Small intestine (tissue), 7 donors: ENCODE results near the gene DLG2. TPM values are rescaled to one million over a fixed set of nuclear protein-coding genes. Genes with fewer than 3 reads are reported as not detected.

Source experiments
- DNase-seq, 2 donors: peaks; one replicate each; pipeline versions ENCODE4 v3.0.0 to v3.0.0-alpha.2; 2013
- FAIRE-seq: peaks from 2 replicates; lab custom pipeline; 2012; peaks lifted over from hg19 to GRCh38; lab: Jason Lieb, UNC
- H3K27ac ChIP-seq, 3 donors: one replicate each; pipeline ENCODE4 v1.5.1; 2013; ENCODE audit warnings: low read length in 2 of 3, mild to moderate bottlenecking in 2 of 3, control low read depth in 1 of 3, inconsistent platforms in 1 of 3, low read depth in 1 of 3, moderate library complexity in 1 of 3
- H3K27me3 ChIP-seq, 3 donors: one replicate each; pipeline ENCODE4 v1.6.1; 2013; ENCODE audit warnings: low read length in 3 of 3, inconsistent platforms in 1 of 3; ENCODE audit not compliant: control insufficient read depth in 3 of 3, insufficient read depth in 3 of 3
- H3K36me3 ChIP-seq, 3 donors: one replicate each; pipeline ENCODE4 v1.6.1; 2013; ENCODE audit warnings: low read length in 3 of 3, inconsistent platforms in 1 of 3, low read depth in 1 of 3, mild to moderate bottlenecking in 1 of 3, moderate library complexity in 1 of 3; ENCODE audit not compliant: control insufficient read depth in 3 of 3, insufficient read depth in 2 of 3
- H3K4me1 ChIP-seq, 3 donors: one replicate each; pipeline ENCODE4 v1.6.1; 2013; ENCODE audit warnings: low read length in 2 of 3, inconsistent platforms in 1 of 3, low read depth in 1 of 3, mild to moderate bottlenecking in 1 of 3, moderate library complexity in 1 of 3; ENCODE audit not compliant: control insufficient read depth in 3 of 3, insufficient read depth in 2 of 3
- H3K4me3 ChIP-seq, 3 donors: one replicate each; pipeline ENCODE4 v1.5.1; 2013; ENCODE audit warnings: low read length in 3 of 3, control low read depth in 1 of 3, inconsistent platforms in 1 of 3, low read depth in 1 of 3, mild to moderate bottlenecking in 1 of 3, moderate library complexity in 1 of 3
- H3K9me3 ChIP-seq, 2 donors: one replicate each; pipeline ENCODE4 v1.6.1; 2013; ENCODE audit warnings: low read depth in 1 of 2, low read length in 1 of 2; ENCODE audit not compliant: control insufficient read depth in 2 of 2, insufficient read depth in 1 of 2
- WGBS, 3 donors: extraction: QIAGEN DNeasy Blood & Tissue Kit; methylation state at CpG; one replicate each; pipeline ENCODE4 v1.1.7; 2013; 5-methylcytosine and 5-hydroxymethylcytosine counted together
- polyA plus RNA-seq, 4 donors: library from polyadenylated mRNA; stranded (reverse) in 3 of 4; unstranded in 1 of 4; fragments of 200-250 nt in 3 of 4; fragments of 120-200 nt in 1 of 4; gene quantifications; one replicate each; pipeline versions ENCODE4 v1.2.1 to v1.2.3, GENCODE V29; 2013
- donor health status: healthy with polysubstance abuse.
- donor health status: control.
- donor health status: control.
- donor health status: Bipolar disorder and iron deficiency.
- donor health status: healthy.

DLG2 gene
- polyA plus RNA-seq, 4 donors: 0.22 to 1.6 (median 1.1) TPM

GRCh38 chr11:83521647-83522596 lies 2105.2 kb downstream of the DLG2 start:
- peak in 1 of 2 donors; percentile 49 for DNase-seq
- H3K36me3 ChIP-seq: no peaks in the 10 kb centered on the region
- no peaks in the 10 kb centered on the region for H3K4me1 ChIP-seq
- WGBS, 3 donors: 69 to 76% (median 70%) methylated on average over 8 of the region's 8 CpGs
- H3K4me3 ChIP-seq: no peak overlapping the region
- no peaks in the 10 kb centered on the region for H3K27me3 ChIP-seq
- no peak for FAIRE-seq
- H3K9me3 ChIP-seq: peaks cover 0 to 9% of the 10 kb centered on the region in 2 donors
- no peak overlapping the region for H3K27ac ChIP-seq

GRCh38 chr11:83520849-83521248 lies 2106.3 kb downstream of the DLG2 start:
- Histone ChIP-seq H3K27ac (no peak overlapping the region), H3K4me3 (no peak overlapping the region), H3K36me3 (no peaks in the 10 kb centered on the region), H3K4me1 (no peaks in the 10 kb centered on the region), H3K27me3 (no peaks in the 10 kb centered on the region), H3K9me3 (peaks cover 0 to 9% of the 10 kb centered on the region in 2 donors)
- DNase-seq: no peak
- no peak for FAIRE-seq
- 63 to 79% (median 76%) methylated on average over 3 of the region's 3 CpGs for WGBS, 3 donors

- Histone ChIP-seq H3K27me3 (no peaks in the 10 kb centered on the region), H3K36me3 (no peaks in the 10 kb centered on the region), H3K4me3 (no peak overlapping the region), H3K27ac (no peak overlapping the region), H3K9me3 (no peaks in the 10 kb centered on the region), H3K4me1 (peaks cover 0 to 7% (median 0%) of the 10 kb centered on the region in 3 donors)
- WGBS, 3 donors: 12 to 54% (median 42%) methylated on average over 2 of the region's 2 CpGs
- DNase-seq (no peak), FAIRE-seq (no peak)
Measured at GRCh38 chr11:83511646-83512045, 2115.5 kb downstream of the DLG2 start.

- no peak for DNase-seq
- no peak for FAIRE-seq
- WGBS, 3 donors: 45 to 52% (median 50%) methylated on average over 11 of the region's 11 CpGs
Measured at GRCh38 chr11:83510530-83511460, 2116.3 kb downstream of the DLG2 start.

GRCh38 chr11:83508804-83509203 lies 2118.3 kb downstream of the DLG2 start:
- H3K9me3 ChIP-seq: no peaks in the 10 kb centered on the region
- peaks cover 0 to 7% (median 0%) of the 10 kb centered on the region in 3 donors for H3K4me1 ChIP-seq
- 10 to 47% (median 34%) methylated on average over 6 of the region's 6 CpGs for WGBS, 3 donors
- peak overlapping the region in 1 of 3 donors; percentile 70 for H3K27ac ChIP-seq
- no peaks in the 10 kb centered on the region for H3K27me3 ChIP-seq
- FAIRE-seq: no peak
- no peaks in the 10 kb centered on the region for H3K36me3 ChIP-seq
- no peak overlapping the region for H3K4me3 ChIP-seq
- DNase-seq: peak; percentile 89 to 91

More at GRCh38 chr11:83510530-83511460, 2116.3 kb downstream of the DLG2 start:
- Histone ChIP-seq H3K9me3 (no peaks in the 10 kb centered on the region), H3K4me3 (no peak overlapping the region), H3K4me1 (peaks cover 0 to 7% (median 0%) of the 10 kb centered on the region in 3 donors), H3K27me3 (no peaks in the 10 kb centered on the region), H3K36me3 (no peaks in the 10 kb centered on the region), H3K27ac (no peak overlapping the region)

- H3K27ac ChIP-seq: no peak overlapping the region
- H3K36me3 ChIP-seq: no peaks in the 10 kb centered on the region
- FAIRE-seq (no peak), DNase-seq (no peak)
- 69 to 82% (median 76%) methylated on average over 3 of the region's 3 CpGs for WGBS, 3 donors
- no peak overlapping the region for H3K4me3 ChIP-seq
- H3K9me3 ChIP-seq: no peaks in the 10 kb centered on the region
- no peaks in the 10 kb centered on the region for H3K27me3 ChIP-seq
- H3K4me1 ChIP-seq: no peaks in the 10 kb centered on the region
Measured at GRCh38 chr11:83502041-83502440, 2125.1 kb downstream of the DLG2 start.

GRCh38 chr11:83493917-83494316 lies 2133.2 kb downstream of the DLG2 start:
- Histone ChIP-seq H3K9me3 (no peaks in the 10 kb centered on the region), H3K4me1 (no peaks in the 10 kb centered on the region), H3K27me3 (no peaks in the 10 kb centered on the region), H3K36me3 (no peaks in the 10 kb centered on the region), H3K4me3 (no peak overlapping the region), H3K27ac (no peak overlapping the region)
- 17 to 67% (median 28%) methylated on average over 1 of the region's 1 CpG for WGBS, 3 donors
- DNase-seq (peak in 1 of 2 donors; percentile 8), FAIRE-seq (no peak)

- FAIRE-seq (no peak), DNase-seq (no peak)
- Histone ChIP-seq H3K9me3 (no peaks in the 10 kb centered on the region), H3K36me3 (no peaks in the 10 kb centered on the region), H3K4me1 (no peaks in the 10 kb centered on the region), H3K27ac (no peak overlapping the region), H3K4me3 (no peak overlapping the region), H3K27me3 (no peaks in the 10 kb centered on the region)
- WGBS, 3 donors: 32 to 62% (median 44%) methylated on average over 1 of the region's 1 CpG
Measured at GRCh38 chr11:83493034-83493433, 2134.1 kb downstream of the DLG2 start.
